Suprapubic skin (tissue), 4 donors: ENCODE data around the gene CORO1C.

Experiments used
- EP300 ChIP-seq: sonication (generic); formaldehyde crosslinking; IDR thresholded peaks from one replicate; pipeline ENCODE4 v1.6.1; 2017; ENCODE audit warnings: antibody characterized with exemption
- POLR2A ChIP-seq, 2 donors: fragments of 450-650 bp; IDR thresholded peaks; one replicate each; pipeline ENCODE4 v1.6.1; 2017; ENCODE audit warnings: antibody characterized with exemption in 2 of 2, mild to moderate bottlenecking in 2 of 2, moderate library complexity in 2 of 2
- POLR2AphosphoS5 ChIP-seq, 3 donors: sonication (generic); formaldehyde crosslinking; IDR thresholded peaks; one replicate each; pipeline ENCODE4 v1.6.1; 2017; ENCODE audit warnings: antibody characterized with exemption in 3 of 3
- TF ChIP-seq, protein P1 (sequence below), 2 donors: fragments of 200-600 bp in 1 of 2; fragments of 450-650 bp in 1 of 2; sonication (generic) in 1 of 2; IDR thresholded peaks; one replicate each; pipeline ENCODE4 v1.5.1; 2016 to 2019; ENCODE audit warnings: antibody characterized with exemption in 2 of 2, mild to moderate bottlenecking in 1 of 2, moderate library complexity in 1 of 2

DNA sequence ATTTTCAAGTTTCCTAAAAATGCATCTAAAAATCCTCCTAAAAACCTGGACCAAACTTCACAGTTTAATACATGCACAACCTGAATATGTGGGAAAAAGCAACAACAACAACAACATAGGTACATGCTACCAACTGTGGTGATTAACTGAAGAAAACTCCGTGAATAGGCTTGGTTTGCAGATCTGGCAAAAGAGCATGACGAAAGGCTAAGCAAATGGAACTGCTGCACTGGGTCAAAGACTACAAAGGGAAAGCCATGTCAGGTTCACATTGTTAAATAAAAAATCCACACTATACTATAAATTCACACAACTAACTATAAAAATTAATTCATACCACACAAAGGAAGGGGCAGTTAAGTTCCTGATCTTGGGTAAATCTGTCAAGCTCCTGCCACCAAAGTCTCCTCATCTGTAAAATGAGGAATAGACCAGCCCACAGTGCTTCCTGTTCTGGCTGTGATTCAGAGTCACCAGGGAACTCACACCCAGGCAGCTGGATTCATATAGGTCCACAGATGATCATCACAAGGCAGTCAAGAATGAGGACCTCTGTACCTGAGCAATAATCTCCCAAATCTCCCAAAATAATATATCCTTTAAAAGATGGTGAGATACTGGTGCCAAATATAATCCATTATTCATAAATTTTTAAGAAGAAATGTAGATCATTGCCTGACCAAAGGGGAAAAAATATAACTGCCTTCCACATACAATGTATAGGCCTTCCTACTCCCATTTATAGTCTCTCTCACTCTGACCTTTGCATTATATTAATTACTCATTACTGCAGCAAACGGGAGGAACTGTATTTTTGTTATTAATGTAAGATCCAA, 7.0 kb downstream of the CORO1C start:
- TF ChIP-seq POLR2A (IDR thresholded peaks at IDR 0.05) (no peak), EP300 (no peak), POLR2AphosphoS5 (IDR thresholded peaks at IDR 0.05) (no peak)
- TF ChIP-seq, protein P1, sequence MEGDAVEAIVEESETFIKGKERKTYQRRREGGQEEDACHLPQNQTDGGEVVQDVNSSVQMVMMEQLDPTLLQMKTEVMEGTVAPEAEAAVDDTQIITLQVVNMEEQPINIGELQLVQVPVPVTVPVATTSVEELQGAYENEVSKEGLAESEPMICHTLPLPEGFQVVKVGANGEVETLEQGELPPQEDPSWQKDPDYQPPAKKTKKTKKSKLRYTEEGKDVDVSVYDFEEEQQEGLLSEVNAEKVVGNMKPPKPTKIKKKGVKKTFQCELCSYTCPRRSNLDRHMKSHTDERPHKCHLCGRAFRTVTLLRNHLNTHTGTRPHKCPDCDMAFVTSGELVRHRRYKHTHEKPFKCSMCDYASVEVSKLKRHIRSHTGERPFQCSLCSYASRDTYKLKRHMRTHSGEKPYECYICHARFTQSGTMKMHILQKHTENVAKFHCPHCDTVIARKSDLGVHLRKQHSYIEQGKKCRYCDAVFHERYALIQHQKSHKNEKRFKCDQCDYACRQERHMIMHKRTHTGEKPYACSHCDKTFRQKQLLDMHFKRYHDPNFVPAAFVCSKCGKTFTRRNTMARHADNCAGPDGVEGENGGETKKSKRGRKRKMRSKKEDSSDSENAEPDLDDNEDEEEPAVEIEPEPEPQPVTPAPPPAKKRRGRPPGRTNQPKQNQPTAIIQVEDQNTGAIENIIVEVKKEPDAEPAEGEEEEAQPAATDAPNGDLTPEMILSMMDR (IDR thresholded peaks at IDR 0.05), result no peak
